ENCODE data around the gene ARPP19.
"Not testable (repeated sequence)": the region's sequence is repeated elsewhere in the genome, so short reads cannot be mapped to it uniquely, and the experiment has no call there.

Gene ARPP19

GRCh38 chr15:52546031-52546751 lies 22.6 kb downstream of the ARPP19 start:
- DNase-seq = no peak

GRCh38 chr15:52540374-52541012 lies 28.3 kb downstream of the ARPP19 start:
- no peak for DNase-seq

GRCh38 chr15:52537459-52537858 lies 31.4 kb downstream of the ARPP19 start:
- no peak for DNase-seq

GRCh38 chr15:52532427-52532826 lies 36.4 kb downstream of the ARPP19 start:
- no peak for DNase-seq

GRCh38 chr15:52529940-52530339 lies 38.9 kb downstream of the ARPP19 start:
- no peak for DNase-seq

- DNase-seq = no peak
These were observed 39.4 kb downstream of the ARPP19 start for GRCh38 chr15:52529341-52529924.

GRCh38 chr15:52528564-52529340 lies 40.1 kb downstream of the ARPP19 start, which contains the start of gene MYO5A:
Gene MYO5A (minus strand): TSS chr15:52528880. CDS start chr15:52528806, 74 bp downstream.
- peak; percentile 15 for DNase-seq

GRCh38 chr15:52527911-52528563 lies 40.8 kb downstream of the ARPP19 start:
- DNase-seq = no peak

GRCh38 chr15:52527196-52527910 lies 41.5 kb downstream of the ARPP19 start:
- DNase-seq = no peak

GRCh38 chr15:52524223-52525136 lies 44.4 kb downstream of the ARPP19 start:
- no peak for DNase-seq

- no peak for DNase-seq
These were observed 45.2 kb downstream of the ARPP19 start for GRCh38 chr15:52523647-52524046.

- no peak for DNase-seq
These were observed 45.6 kb downstream of the ARPP19 start for GRCh38 chr15:52523192-52523591.

- no peak for DNase-seq
These were observed 47.1 kb downstream of the ARPP19 start for GRCh38 chr15:52521682-52522081.

- DNase-seq = no peak
These were observed 48.4 kb downstream of the ARPP19 start for GRCh38 chr15:52520421-52520820.

- no peak for DNase-seq
These were observed 50.1 kb downstream of the ARPP19 start for GRCh38 chr15:52518487-52519371.

GRCh38 chr15:52517014-52517413 lies 51.8 kb downstream of the ARPP19 start:
- DNase-seq = no peak

GRCh38 chr15:52515343-52515742 lies 53.5 kb downstream of the ARPP19 start:
- no peak for DNase-seq

GRCh38 chr15:52514482-52514881 lies 54.3 kb downstream of the ARPP19 start:
- no peak for DNase-seq

GRCh38 chr15:52512869-52513268 lies 56.0 kb downstream of the ARPP19 start:
- DNase-seq = not testable (repeated sequence)

- DNase-seq = no peak
These were observed 57.7 kb downstream of the ARPP19 start for GRCh38 chr15:52511084-52511483.

Data from NCI-H446 treated with DMSO at 0.1 percent for 48 hours (cell line).